C4-2B (cell line): ENCODE results near the gene GALNT14.
A peak's percentile ranks its signal among the peaks of the same experiment; 100 is the strongest.

Experiments
- H3K27ac ChIP-seq: fragments of 450-650 bp; 2 replicates; pipeline ENCODE4 v1.5.1; 2017
- ZFX ChIP-seq: fragments of 450-650 bp; IDR thresholded peaks from 2 replicates; pipeline ENCODE4 v1.6.1; 2017
- TF ChIP-seq, protein P1 (sequence below): fragments of 450-650 bp; conservative IDR thresholded peaks from 2 replicates; pipeline ENCODE4 v1.5.1; 2017; ENCODE audit warnings: mild to moderate bottlenecking

The GALNT14 gene

DNA sequence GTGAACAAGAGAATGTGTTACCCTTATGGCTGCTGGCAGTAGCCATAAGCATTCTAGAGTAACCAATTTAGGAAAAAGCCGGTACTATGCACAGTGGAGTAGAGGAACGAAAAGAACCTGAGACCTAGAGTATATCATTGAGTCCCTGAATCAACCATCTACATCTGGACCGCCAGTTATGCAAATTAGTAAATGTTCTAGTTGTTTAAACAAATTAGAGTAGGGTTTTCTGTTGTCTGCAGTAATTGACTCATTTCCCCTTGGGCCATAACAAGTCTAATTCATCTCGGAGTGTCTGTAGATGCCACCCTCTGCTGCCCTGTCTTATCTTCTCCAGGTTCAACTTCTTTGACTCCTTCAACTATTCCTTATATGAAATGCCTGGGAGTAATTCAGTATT is 270.9 kb downstream of the GALNT14 start:
- no peak overlapping the region for H3K27ac ChIP-seq
- TF ChIP-seq ZFX = no peak

DNA sequence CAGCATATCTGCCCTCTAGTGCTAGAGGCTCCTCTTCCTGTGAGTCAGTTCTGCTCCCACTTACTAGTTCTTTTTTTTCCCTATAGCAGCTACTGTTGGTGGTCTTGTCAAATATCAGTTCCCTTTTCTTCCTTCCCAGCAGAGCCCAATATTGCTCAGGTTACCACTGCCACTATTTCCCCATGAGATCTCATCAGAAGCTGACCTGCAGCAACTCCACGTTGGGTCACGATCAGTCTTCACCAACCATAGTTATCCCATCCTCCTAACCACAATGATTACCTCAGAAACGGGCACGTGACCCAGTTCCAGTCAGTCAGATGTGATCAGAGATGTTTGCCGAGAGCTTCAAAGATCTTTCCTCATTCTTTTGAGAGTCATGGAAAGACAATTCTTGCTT is 271.3 kb downstream of the GALNT14 start:
- no peak overlapping the region for H3K27ac ChIP-seq
- no peak for TF ChIP-seq ZFX
- TF ChIP-seq, protein P1, sequence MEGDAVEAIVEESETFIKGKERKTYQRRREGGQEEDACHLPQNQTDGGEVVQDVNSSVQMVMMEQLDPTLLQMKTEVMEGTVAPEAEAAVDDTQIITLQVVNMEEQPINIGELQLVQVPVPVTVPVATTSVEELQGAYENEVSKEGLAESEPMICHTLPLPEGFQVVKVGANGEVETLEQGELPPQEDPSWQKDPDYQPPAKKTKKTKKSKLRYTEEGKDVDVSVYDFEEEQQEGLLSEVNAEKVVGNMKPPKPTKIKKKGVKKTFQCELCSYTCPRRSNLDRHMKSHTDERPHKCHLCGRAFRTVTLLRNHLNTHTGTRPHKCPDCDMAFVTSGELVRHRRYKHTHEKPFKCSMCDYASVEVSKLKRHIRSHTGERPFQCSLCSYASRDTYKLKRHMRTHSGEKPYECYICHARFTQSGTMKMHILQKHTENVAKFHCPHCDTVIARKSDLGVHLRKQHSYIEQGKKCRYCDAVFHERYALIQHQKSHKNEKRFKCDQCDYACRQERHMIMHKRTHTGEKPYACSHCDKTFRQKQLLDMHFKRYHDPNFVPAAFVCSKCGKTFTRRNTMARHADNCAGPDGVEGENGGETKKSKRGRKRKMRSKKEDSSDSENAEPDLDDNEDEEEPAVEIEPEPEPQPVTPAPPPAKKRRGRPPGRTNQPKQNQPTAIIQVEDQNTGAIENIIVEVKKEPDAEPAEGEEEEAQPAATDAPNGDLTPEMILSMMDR = no peak

DNA sequence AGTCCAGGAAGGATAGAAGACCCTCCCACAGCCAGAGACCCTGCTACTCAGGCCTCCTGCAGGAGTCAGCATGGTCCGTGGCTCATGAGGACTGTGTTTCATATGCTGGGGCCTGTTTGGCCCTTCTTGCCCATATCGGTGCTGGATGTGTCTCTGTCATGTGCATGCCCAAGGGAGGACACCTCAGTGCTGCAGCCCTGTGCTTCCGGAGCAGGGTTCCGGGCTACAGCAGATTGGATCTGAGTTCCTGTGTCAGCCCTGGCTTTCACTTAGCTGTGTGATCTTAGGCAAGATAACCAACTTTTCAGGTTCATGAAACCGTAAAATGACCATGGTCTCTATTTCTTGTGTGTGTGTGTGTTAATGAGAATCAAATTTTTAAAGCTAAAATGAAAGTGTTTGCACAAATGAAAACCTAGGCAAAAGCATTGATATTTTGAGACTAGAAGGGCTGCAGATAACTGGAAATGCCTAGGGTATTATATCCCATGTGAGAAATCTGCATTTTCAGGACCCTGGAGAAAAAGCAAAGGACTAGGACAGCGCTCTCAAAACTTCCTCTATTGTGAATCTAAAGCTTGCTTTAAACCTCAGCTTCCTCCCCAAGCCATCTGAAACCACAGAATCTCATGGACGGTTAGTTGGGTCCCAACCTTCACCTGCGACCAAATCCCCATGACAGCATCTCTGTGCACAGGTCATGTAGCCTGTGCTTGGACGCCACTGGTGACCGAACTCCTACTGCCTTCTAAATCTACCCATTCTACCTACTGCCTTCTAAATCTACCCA is 272.2 kb downstream of the GALNT14 start:
- H3K27ac ChIP-seq = no peak overlapping the region
- no peak for TF ChIP-seq ZFX
- TF ChIP-seq, protein P1 = no peak

DNA sequence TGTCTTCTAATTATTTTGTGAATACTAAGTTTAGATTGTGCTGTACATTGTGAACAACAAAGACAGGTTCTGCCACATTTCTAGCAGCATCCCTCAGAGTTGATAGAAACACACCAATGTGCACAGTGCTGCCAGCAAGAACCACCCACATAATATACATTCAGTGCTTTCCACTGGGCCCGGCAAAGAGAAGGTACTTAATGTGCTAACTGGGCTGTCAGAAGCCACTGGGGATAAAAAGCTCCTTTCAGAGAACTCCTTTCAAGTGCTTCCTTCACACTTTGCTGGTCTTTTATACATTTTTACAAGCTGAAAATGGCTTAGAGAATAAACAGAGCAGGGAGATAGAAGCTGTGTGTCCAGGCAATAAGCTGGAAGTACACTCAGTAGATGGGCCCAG is 273.0 kb downstream of the GALNT14 start:
- TF ChIP-seq, protein P1 = no peak
- no peak for TF ChIP-seq ZFX
- H3K27ac ChIP-seq = no peak overlapping the region

DNA sequence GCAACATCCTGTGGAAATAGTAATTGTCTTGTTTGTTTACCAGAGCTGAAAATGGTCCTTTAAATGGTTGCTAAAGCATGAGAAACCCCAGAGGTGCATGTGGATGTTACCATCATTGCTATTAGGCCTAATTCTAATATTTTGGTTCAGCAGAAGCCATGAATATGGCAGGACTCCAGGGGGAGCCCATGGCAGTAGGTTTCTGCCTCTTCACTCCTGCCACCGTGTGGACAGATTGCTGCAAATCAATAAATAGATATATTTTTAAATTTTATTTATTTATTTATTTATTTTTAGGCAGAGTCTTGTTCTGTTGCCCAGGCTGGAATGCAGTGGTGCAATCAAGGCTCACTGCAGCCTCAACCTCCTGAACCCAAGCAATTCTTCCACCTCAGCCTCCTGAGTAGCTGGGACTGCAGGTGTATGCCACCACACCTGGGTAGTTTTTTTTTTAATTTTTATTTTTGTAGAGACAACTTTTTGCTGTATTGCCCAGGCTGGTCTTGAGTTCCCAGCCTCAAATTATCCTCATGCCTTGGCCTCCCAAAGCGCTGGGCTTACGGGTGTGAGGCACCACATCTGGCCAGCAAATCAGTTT is 276.1 kb downstream of the GALNT14 start:
- no peak overlapping the region for H3K27ac ChIP-seq
- no peak for TF ChIP-seq ZFX
- TF ChIP-seq, protein P1 = peak; percentile 75

DNA sequence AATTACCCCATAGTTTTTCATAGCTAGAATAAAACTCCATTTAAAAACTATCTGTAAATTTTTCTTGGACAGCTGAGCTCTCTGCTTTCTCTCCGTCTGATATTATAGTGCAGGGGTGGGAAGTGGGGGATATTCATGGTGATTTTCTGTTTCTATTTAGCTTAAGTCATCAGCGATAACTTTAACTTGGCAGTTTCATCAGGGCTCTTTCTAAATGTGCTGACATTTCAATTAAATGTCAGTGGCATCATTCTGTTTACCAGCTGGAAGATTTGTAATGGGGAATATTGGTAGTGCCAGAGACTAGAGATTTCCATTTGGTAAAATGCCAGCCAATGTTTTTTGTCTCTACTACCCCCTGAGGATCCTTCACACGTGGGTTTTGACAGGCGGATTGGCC is 277.5 kb downstream of the GALNT14 start:
- TF ChIP-seq ZFX = no peak
- TF ChIP-seq, protein P1 = no peak
- H3K27ac ChIP-seq = no peak overlapping the region
